Renal cortical epithelial cell (primary cell): ENCODE data around the gene ZMAT1. TPM values are rescaled to one million over a fixed set of nuclear protein-coding genes. Genes with fewer than 3 reads are reported as not detected.
"Not testable (repeated sequence)": the region's sequence is repeated elsewhere in the genome, so short reads cannot be mapped to it uniquely, and the experiment has no call there.

Experiments used
- DNase-seq: peaks from one replicate; pipeline ENCODE4 v3.0.0-alpha.2; 2011; ENCODE audit warnings: low read depth
- total RNA-seq: library from RNA; depleted of rRNA; stranded (reverse); fragments of >200 nt; gene quantifications from 2 replicates; pipeline ENCODE4 v1.2.3, GENCODE V29; 2014

Gene ZMAT1
- total RNA-seq = 1.2 and 6.4 TPM in 2 replicates

GRCh38 chrX:101931488-101932248 is at the start of gene ZMAT1:
ZMAT1 (minus strand) TSS chrX:101932027; CDS start chrX:101932008, 19 bp downstream.
- DNase-seq = peak; percentile 88

DNA sequence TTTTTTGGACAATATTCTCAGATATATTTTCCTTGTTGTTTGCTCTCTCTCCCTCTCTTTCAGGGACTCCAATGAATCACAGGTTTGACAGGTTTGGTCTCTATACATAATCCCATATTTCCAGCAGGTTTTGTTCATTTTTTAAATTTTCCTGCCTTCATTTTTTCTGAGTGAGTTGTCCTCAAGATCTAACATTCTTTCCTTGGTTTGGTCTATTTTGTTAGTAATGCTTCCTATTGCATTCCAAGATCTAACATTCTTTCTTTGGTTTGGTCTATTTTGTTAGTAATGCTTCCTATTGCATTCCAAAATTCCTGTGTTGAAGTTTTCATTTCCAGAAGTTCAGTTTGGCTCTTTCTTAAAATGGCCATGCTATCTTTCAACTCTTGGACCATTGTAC is 45.3 kb upstream of the ZMAT1 start:
- no peak for DNase-seq

DNA sequence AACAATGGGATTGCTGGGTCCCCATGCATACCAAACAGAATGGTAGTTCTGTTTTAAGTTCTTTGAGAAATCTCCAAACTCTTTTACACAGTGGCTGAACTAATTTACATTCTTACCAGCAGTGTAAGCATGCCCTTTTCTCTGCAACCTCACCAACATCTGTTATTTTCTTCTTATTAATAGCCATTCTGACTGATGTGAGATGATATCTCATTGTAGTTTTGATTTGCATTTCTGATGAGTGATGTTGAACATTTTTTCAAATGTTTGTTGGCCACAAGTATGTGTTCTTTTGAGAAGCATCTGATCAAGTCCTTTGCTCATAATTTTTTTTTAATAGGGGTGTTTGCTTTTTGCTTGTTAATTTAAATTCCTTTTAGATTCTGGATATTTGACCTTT is 41.2 kb upstream of the ZMAT1 start:
- no peak for DNase-seq

DNA sequence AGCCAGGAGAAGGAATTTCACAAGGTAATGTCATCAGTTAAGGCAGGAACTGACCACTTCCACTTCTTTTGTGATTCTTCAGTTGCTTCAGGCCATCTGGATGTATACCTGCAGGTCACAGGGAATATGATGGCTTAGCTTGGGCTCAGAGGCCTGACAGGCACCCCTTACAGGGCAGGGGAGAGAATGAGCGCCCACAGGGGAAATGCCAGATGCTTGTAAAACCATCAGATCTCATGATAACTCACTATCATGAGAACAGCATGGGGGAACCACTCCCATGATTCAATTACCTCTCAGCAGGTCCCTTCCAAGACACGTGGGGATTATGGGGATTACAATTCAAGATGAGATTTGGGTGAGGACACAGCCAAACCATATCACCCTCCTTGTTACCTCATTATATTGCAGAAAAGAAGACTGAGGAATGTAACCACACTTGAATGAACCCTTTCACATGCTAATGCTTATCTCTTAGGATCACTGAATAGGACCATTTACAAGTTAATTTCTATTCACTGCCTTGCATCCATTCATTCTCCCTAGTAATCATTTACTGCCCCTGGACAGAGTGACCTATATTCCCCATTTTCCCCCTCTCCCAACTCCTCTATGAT is 33.2 kb upstream of the ZMAT1 start:
- DNase-seq = not testable (repeated sequence)

DNA sequence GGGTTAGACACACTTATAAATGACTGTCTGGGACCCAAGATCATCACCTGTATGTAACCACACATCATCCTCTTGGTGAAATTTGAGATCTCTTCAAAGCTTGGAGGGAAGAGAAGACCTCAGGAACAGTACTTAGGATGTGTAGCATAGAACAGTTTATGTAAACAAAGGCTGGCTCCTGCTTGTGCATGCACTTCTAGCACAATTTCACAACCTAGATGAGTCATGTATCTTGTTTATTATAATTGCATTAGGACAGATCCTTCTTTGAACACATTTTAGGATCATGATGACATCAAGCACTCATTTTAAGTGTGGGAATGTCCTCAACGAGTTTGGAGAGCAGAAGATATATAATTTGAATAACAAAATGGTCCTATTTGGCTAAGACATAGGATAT is 26.3 kb upstream of the ZMAT1 start:
- DNase-seq = peak; percentile 12

GRCh38 chrX:101957174-101957573 is 25.3 kb upstream of the ZMAT1 start:
- DNase-seq = no peak

DNA sequence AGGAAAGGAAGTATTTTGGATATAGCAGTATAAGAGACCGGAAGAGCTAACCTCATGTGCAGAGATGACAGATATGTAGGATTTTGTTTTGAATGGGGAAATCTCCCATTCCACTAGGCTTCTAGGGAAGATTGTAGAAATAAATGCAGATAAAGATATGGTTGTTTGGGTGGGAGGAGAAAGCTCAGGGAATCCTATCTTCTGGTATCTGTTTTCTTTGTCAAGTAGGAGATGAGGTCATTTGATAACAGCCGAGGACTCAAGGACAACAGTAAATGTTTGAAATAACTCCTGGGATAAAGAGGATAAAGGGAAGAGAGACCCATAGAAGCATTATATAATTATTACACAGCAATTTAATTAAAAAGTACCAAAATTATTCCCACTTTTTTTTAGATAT is 24.7 kb upstream of the ZMAT1 start:
- DNase-seq = no peak

DNA sequence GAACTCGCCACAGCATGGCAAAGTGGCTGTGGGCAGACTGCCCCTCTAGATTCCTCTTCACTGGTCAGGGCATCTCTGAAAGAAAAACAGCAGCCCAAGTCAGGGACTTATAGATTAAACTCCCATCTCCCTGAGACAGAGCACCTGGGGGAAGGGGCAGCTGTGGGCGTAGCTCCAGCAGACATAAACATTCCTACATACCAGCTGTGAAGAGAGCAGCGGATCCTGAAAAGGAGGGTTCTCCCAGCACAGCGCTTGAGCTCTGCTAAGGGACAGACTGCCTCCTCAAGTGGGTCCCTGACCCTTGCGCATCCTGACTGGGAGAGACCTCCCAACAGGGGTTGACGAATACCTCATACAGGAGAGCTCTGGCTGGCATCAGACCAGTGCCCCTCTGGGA is 18.8 kb upstream of the ZMAT1 start:
- DNase-seq = no peak

DNA sequence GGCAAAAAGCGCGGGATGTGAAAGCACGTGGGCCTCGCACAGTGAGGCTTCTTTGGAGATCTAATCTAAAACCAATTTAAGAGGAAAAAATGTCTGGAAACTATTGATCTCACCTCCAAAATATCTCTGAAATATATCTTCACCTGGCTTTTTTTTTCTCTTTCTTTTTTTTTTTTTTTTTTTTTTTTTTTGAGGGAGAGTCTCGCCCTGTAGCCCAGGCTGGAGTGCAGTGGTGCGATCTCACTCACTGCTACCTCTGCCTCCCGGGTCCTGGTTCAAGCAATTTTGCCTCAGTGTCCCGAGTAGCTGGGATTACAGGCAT is 383 bp upstream of the ZMAT1 start:
- no peak for DNase-seq

- DNase-seq = no peak
These were observed 715 bp downstream of the ZMAT1 start for GRCh38 chrX:101931136-101931487.

DNA sequence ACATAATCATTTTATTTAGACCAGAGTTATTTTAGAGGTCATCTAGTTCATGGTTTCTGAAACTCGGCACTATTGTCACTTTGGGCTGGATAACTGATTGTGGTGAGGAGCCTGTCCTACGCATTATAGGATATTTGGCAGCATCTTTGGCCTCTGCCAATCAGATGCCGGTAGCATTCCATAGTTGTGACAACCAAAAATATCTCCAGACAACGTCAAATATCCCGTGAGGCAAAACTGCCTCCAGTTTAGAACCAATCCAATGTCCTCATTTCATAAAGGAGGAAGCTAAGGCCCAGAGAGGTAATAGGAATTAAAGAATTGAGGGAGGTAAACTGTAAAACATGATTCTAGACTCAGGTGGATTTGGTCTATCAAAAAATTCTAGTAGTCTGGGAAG is 6.1 kb downstream of the ZMAT1 start:
- DNase-seq = no peak

DNA sequence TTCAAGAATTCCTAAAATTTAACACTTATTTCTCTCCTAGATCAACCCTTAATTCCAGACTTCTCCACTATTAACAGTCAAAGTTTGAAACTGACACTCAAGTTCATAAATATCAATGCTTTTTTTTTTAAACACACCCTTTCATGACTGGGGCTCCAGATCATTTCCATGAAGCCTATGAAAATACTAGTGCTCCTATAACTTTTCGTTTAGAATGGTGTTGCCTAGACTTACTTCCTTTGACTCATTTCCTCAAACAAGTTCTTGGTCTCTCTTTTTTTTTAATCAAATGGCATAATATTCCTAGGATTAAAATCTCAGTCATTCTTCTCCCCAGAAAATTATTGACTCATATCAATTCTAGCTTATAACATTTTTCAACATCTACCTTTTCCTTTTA is 13.1 kb downstream of the ZMAT1 start:
- DNase-seq = no peak

DNA sequence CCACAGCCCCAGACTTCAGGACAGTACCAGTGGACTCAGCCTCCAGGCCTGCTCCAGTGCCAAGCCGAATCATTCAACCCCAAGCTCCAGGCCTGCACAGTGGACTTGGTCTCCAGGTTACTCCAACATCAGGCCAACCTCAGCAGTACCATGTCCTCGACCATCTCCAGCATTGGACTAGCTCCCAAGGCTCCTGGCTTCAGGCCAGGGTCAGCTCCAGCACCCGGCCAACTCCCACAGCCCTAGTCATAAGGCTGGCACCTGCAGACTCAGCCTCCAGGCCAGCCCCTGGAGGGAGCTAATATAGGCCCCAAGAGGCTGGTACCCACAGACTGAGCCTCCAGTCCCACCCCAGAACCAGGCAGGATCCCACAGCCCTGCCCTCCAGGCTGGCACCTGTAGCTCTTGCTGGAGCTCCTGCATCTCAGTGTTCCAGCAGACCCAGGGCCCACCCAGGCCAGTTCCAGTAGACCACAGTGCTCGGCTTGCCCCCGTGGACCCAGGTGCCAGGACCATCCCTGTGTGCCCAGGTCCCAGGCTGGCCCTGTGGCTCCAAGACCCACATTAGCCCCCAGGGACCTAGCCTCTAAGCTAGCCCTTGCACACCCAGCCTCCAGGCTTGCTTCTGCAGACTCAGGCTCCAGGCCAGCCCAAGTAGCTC is 25.6 kb downstream of the ZMAT1 start:
- DNase-seq = no peak

GRCh38 chrX:101904996-101905395 is 26.8 kb downstream of the ZMAT1 start:
- DNase-seq = no peak

Other genes starting within 250 kb of the ZMAT1 start
- gene TCEAL2, start 193.7 kb upstream of the ZMAT1 start, total RNA-seq = not detected in 2 replicates
- gene TCEAL6, start 210.5 kb upstream of the ZMAT1 start, total RNA-seq = not detected in 2 replicates
- gene BEX5, start 223.9 kb upstream of the ZMAT1 start, total RNA-seq = 2.1 and 2.9 TPM in 2 replicates